Astrocyte of the spinal cord (primary cell): ENCODE data around the gene CARD10.

Experiments
- DNase-seq: peaks from one replicate; pipeline ENCODE4 v3.0.0; 2011; ENCODE audit warnings: low read depth, low spot score
- H3K4me3 ChIP-seq: 2 replicates; pipeline ENCODE4 v1.5.1; 2011; ENCODE audit warnings: low read depth, mild to moderate bottlenecking, low read length, moderate library complexity
- CTCF ChIP-seq: IDR thresholded peaks from 2 replicates; pipeline ENCODE4 v1.5.1; 2012; ENCODE audit warnings: low read depth, mild to moderate bottlenecking, low read length, inconsistent platforms
- in situ Hi-C: cut with HindIII; loops from 2 replicates; pipeline ENCODE4 v1.10.0; 2017; ENCODE audit warnings: low sequenced_read_pairs

The CARD10 gene

DNA sequence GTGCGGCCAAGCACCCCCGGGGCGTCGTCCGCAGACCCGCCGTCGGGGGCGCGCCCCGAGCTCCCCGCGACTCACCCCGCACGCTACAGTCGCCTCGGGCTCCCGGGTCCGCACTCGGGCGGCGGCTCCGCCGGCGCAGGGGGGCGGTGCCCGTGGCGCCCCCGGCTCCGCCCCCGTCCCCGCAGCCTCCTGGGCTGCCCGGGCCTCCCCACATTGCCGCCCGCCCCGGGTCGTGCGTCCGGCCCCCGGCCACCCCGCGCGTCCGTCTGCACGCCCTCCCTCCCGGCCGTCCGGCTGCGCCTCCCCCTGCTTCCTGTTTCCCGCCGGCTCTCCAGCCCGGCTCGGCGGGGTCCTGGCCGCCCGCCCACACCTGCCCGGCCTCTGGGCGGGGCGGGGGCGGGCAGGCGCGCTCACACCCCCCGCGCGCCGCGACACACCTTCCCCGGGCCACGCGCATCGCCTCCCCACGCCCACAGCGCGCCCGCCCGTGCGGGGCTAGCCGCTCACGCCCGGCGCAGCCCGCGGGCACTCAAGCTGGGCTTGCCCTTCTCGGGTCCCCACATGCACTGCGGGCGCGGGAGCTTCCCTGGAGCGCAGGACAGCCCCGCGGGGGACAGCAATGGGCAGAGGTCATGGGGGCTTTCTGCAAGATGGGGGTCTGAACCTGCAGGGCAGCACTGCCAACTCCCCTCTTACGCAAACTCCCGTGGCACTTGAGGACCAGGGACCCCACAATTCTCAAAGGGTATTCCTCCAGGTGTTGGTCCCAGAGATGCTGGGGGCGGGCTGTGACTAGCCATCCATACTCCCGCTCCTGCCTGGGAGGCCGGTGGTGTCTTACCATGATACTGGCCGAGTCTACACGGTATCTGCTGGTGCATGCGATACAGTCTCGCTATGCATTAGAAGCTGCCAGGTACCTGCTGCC, at the start of gene CARD10:
TSS of gene CARD10 (minus strand) at position 148 of the 928 bp plus-strand sequence. CDS start 215 bp downstream, outside the sequence.
- no peak for DNase-seq
- TF ChIP-seq CTCF, result no peak
- in situ Hi-C loops, result no loop called here
- H3K4me3 ChIP-seq, result peak within 1 kb of the TSS; percentile 53

DNA sequence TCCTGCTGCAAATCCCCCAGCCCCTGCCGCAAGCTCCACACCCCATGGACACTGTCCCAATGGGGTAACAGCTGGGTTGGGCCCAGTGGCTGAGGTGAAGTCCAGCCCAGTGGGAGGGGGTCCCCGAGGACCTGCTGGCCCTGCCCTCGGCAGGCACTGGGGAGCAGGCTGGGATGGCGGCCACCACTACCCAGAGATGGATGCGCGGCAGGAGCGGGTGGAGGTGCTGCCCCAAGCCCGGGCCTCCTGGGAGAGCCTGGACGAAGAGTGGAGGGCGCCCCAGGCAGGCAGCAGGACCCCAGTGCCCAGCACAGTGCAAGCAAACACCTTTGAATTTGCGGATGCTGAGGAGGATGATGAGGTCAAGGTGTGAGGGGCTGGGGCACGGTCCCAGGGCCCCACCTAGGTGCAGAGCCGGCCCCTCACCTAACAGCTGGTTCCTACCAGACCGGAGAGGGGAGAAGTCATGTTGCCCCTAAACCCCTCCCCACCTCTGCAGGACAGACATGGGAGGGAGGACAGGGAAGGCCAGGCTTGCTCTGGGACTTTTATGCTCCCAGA, 49.3 kb upstream of the CARD10 start:
- no peak overlapping the region for H3K4me3 ChIP-seq
- TF ChIP-seq CTCF, result no peak
- in situ Hi-C loops, result no loop called here
- DNase-seq, result no peak

GRCh38 chr22:37568012-37568411, 48.8 kb upstream of the CARD10 start:
- no peak for TF ChIP-seq CTCF
- H3K4me3 ChIP-seq, result no peak overlapping the region
- no peak for DNase-seq
- in situ Hi-C loops, result no loop called here

DNA sequence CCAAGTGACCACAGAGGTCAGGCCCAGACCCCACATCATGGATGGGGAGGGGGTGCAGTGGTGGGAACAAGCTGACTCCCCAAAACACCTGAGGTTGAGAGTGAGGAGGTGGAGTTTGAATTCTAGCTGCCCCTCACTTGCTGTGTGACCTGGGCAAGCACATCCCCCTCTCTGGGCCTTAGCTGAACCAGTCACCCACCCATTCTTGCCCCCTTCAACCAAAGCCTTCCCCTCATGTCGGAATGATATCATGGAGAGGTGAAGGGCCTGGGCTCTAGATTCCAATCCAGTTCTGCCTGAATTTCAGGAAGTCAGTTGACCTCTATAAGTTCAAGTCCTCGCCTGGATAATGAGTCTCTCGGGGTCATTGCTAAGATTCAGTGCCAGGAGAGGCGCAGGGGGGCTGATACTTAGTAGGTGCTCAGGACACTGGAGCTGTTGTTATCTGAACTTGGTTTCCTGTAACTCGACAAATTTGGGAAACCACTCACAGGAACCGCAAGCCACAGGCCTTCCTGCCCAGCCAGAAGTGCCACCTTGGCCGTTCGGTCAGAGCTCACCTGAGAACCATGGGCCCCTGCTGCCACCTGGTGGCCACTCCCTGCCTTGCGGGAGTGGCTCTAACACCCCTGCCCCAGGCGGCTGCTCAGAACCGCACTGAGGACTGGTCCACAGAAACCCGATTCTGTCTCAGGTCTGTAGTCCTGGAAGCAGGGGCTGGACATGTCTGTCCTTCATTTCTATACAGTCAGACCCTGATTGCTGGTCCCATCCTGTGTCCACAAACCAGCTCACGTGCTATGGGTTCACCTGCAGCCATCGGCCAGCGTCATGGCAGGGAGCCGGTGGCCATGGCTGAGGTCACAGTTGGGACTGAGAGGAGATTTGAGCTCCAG, 47.9 kb upstream of the CARD10 start:
- DNase-seq, result peak; percentile 62

DNA sequence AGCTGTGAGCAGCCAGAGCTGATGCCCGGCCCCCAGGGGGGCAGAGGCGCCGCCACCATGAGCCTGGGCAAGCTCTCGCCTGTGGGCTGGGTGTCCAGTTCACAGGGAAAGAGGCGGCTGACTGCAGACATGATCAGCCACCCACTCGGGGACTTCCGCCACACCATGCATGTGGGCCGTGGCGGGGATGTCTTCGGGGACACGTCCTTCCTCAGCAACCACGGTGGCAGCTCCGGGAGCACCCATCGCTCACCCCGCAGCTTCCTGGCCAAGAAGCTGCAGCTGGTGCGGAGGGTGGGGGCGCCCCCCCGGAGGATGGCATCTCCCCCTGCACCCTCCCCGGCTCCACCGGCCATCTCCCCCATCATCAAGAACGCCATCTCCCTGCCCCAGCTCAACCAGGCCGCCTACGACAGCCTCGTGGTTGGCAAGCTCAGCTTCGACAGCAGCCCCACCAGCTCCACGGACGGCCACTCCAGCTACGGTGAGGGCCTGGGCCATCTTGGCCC, 47.2 kb upstream of the CARD10 start:
- DNase-seq, result no peak
- in situ Hi-C loops, result no loop called here
- H3K4me3 ChIP-seq, result no peak overlapping the region
- TF ChIP-seq CTCF, result no peak

More for the DNA sequence above, 47.9 kb upstream of the CARD10 start:
- no peak overlapping the region for H3K4me3 ChIP-seq
- in situ Hi-C loops, result no loop called here
- peak; percentile 93 for TF ChIP-seq CTCF

- in situ Hi-C loops, result no loop called here
- no peak for DNase-seq
- no peak overlapping the region for H3K4me3 ChIP-seq
- no peak for TF ChIP-seq CTCF
Observed at GRCh38 chr22:37565830-37566229, 46.6 kb upstream of the CARD10 start.
